Stimulated activated CD8-positive, alpha-beta memory T cell treated with anti-CD3 and anti-CD28 coated beads, Interleukin-4, amount 100 ng/mL, for 4 hours (primary cell): ENCODE measurements around the gene MUC12.
"Not testable (repeated sequence)": the region's sequence is repeated elsewhere in the genome, so short reads cannot be mapped to it uniquely, and the experiment has no call there.

Experiments
- DNase-seq, 2 donors: peaks; one replicate each; pipeline ENCODE4 v3.0.0-alpha.2; 2020; ENCODE audit warnings: low read depth in 2 of 2, low spot score in 1 of 2

The MUC12 gene

DNA sequence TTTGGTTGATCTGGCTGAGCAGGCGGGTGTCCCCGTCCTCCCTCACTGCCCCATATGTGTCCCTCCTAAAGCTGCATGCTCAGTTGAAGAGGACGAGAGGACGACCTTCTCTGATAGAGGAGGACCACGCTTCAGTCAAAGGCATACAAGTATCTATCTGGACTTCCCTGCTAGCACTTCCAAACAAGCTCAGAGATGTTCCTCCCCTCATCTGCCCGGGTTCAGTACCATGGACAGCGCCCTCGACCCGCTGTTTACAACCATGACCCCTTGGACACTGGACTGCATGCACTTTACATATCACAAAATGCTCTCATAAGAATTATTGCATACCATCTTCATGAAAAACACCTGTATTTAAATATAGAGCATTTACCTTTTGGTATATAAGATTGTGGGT is 89.0 kb downstream of the MUC12 start:
- DNase-seq, result peak in 1 of 2 donors; percentile 12

DNA sequence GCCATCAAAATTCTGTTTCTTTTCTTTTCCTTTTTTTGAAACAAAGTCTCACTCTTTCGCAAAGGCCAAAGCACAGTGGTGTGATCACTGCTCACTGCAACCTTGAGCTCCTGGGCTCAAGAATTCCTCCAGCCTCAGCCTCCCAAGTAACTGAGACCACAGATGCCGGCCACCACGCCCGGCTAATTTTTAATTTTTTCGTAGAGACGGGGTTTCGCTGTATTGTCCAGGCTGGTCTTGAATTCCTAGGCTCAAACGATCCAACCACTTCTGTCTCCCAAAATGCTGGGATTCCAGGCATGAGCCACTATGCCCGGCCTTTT is 90.2 kb downstream of the MUC12 start:
- no peak for DNase-seq

DNA sequence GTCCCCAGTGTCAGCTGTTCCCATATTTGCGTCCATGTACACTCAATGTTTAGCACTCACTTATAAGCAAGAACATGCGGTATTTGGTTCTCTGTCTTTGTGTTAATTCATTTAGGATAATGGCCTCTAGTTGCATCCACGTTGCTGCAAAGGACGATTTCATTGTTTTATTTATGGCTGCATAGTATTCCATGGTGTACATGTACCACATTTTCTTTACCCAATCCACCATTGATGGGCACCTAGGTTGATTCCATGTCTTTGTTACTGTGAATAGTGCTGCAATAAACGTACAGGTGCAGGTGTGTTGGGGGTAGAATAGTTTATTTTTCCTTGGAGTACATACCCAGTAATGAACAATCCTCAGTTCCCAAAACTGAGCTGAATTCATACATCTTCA is 91.6 kb downstream of the MUC12 start:
- no peak for DNase-seq

DNA sequence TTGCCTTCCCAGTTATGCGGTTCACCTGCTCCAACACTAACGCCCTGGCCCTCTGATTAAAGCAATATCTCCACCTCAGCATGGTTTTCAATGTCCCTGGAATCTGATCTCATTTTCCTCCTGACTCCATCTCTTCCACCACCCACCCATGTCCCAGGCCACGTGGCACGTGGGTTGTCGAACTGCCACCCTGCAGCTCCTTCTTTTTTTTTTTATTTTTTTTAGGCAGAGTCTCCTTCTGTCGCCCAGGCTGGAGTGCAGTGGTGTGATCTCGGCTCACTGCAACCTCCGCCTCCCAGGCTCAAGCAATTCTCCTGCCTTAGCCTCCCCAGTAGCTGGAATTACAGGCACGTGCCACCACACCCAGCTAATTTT is 94.8 kb downstream of the MUC12 start:
- not testable (repeated sequence) for DNase-seq

DNA sequence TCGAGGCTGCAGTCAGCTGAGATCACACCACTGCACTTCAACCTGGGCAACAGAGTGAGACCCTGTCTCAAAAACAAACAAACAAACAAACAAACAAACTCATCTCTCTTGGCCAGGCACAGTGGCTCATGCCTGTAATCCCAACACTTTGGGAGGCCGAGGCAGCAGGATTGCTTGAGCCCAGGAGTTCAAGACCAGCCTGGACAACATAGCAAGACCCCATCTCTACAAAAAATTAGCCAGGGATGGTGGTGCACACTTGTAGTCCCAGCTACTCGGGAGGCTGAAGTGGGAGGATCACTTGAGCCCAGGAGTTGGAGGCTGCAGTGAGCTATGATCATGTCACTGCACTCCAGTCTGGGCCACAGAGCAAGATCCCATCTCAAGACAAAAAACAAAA is 95.8 kb downstream of the MUC12 start:
- not testable (repeated sequence) for DNase-seq

DNA sequence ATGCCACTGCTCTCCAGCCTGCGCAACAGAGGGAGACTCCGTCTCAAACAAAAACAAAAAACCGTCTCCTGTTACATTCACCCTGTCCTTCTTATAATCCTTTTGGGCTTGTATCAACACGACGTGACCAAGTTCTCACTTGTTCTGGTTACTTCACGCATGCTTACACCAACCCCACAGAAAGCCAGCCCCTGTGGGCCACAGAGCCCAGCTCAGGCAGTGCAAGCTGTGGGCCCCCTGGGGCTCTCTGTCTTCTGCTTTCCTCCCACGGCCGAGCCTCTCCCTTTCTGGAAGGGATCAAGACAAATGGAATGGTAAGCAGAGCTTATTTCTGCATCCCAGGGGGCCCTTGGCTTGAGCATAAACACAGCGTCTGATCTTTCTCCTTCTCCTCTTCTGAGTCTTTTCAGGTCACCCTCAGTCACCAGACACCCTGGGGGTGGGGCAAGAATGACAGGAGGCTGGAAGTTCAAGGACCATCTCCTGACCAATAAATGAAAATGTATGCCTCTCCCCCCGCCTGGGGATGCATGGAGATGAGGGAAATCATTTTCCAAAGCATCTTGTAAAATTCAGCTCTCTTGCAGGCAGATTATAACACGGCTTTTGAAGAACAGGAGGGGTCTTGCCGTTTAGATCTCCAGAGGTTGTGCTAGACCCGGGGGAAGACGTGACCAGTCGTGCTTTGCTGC is 96.9 kb downstream of the MUC12 start:
- no peak for DNase-seq

DNA sequence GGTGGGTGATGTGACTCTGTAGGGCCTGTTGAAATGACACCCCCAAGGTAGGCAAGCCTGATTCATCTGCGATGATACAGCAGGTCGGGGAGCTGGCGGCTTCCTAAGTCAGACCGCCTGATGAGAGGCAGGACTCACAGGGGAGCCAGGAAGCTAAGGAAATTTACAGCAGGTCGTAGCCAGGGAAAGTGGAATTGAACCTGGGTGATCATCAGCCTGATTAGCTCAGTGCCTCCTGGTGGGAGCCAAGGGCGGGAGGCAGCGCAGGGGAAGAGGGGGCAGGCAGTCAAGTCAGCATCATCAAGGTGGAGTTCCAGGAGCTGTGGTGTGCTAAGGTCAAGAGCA is 97.4 kb downstream of the MUC12 start:
- no peak for DNase-seq

DNA sequence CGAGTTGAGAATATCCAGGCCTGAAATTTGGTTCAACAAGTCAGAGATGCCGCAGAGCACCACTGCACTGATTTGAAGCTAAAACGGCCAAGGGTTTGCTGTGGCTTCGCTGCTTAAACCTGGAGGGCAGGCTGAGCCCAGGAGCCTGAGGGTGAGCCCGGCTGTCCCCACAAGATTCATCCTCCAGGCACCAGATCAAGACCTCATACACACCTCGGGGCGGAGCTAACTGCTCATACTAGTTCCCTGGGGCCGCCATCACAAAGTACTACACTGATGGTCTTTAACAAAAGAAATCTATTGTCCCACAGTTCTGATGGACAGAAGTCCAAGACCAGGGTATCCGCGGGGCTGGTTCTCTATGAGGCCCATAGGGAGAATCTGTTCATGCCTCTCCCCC is 99.0 kb downstream of the MUC12 start:
- no peak for DNase-seq
